Parathyroid adenoma (tissue), 2 donors: ENCODE measurements around the gene RPGR.

ENCODE experiments used
- H2AFZ ChIP-seq: fragments of 300-600 bp; sonication (generic); one replicate; pipeline ENCODE4 v1.7.0; 2017; ENCODE audit warnings: antibody characterized with exemption, mild to moderate bottlenecking
- H3K27ac ChIP-seq: fragments of 300-600 bp; sonication (generic); one replicate; pipeline ENCODE4 v1.7.0; 2017
- H3K27me3 ChIP-seq: fragments of 300-600 bp; sonication (generic); one replicate; pipeline ENCODE4 v1.7.0; 2017; ENCODE audit warnings: low read length; ENCODE audit not compliant: control insufficient read depth, insufficient read depth
- H3K36me3 ChIP-seq: fragments of 300-600 bp; sonication (generic); one replicate; pipeline ENCODE4 v1.7.0; 2017; ENCODE audit warnings: low read length; ENCODE audit not compliant: control insufficient read depth, insufficient read depth
- H3K4me1 ChIP-seq: fragments of 300-600 bp; sonication (generic); one replicate; pipeline ENCODE4 v1.7.0; 2017; ENCODE audit warnings: control low read depth
- H3K4me2 ChIP-seq: fragments of 300-600 bp; sonication (generic); one replicate; pipeline ENCODE4 v1.7.0; 2017; ENCODE audit warnings: low read length
- H3K4me3 ChIP-seq: fragments of 300-600 bp; sonication (generic); one replicate; pipeline ENCODE4 v1.7.0; 2017; ENCODE audit warnings: low read depth, low read length
- H3K79me2 ChIP-seq: fragments of 300-600 bp; sonication (generic); one replicate; pipeline ENCODE4 v1.7.0; 2017; ENCODE audit warnings: control low read depth
- H3K9ac ChIP-seq: fragments of 300-600 bp; sonication (generic); one replicate; pipeline ENCODE4 v1.7.0; 2017; ENCODE audit warnings: mild to moderate bottlenecking
- H3K9me3 ChIP-seq: fragments of 300-600 bp; sonication (generic); one replicate; pipeline ENCODE4 v1.7.0; 2017; ENCODE audit warnings: low read length; ENCODE audit not compliant: control insufficient read depth
- CTCF ChIP-seq: fragments of 300-600 bp; sonication (generic); IDR thresholded peaks from one replicate; pipeline ENCODE4 v1.7.0; 2017; ENCODE audit warnings: antibody characterized with exemption, mild to moderate bottlenecking
- donor health status: primary hyperparathyroidism.

The RPGR gene

GRCh38 chrX:38305971-38306370, 21.3 kb downstream of the RPGR start:
- TF ChIP-seq CTCF = no peak
- H3K9ac ChIP-seq = no peak overlapping the region
- no peaks in the 10 kb centered on the region for H3K36me3 ChIP-seq
- no peak overlapping the region for H3K4me2 ChIP-seq
- H3K27me3 ChIP-seq = no peaks in the 10 kb centered on the region
- no peak overlapping the region for H2AFZ ChIP-seq
- H3K4me1 ChIP-seq = no peaks in the 10 kb centered on the region
- H3K9me3 ChIP-seq = no peaks in the 10 kb centered on the region
- no peak overlapping the region for H3K27ac ChIP-seq
- H3K79me2 ChIP-seq = no peaks in the 10 kb centered on the region
- H3K4me3 ChIP-seq = no peak overlapping the region

- no peak overlapping the region for H3K27ac ChIP-seq
- no peaks in the 10 kb centered on the region for H3K79me2 ChIP-seq
- H3K36me3 ChIP-seq = no peaks in the 10 kb centered on the region
- TF ChIP-seq CTCF = peak; percentile 13
- H3K4me2 ChIP-seq = no peak overlapping the region
- no peaks in the 10 kb centered on the region for H3K27me3 ChIP-seq
- H3K4me3 ChIP-seq = no peak overlapping the region
- no peaks in the 10 kb centered on the region for H3K9me3 ChIP-seq
- H3K4me1 ChIP-seq = no peaks in the 10 kb centered on the region
- no peak overlapping the region for H2AFZ ChIP-seq
- H3K9ac ChIP-seq = no peak overlapping the region
Measured at GRCh38 chrX:38304010-38304409, 23.3 kb downstream of the RPGR start.

- Histone ChIP-seq H3K9me3 (no peaks in the 10 kb centered on the region), H2AFZ (no peak overlapping the region), H3K4me2 (no peak overlapping the region), H3K4me1 (no peaks in the 10 kb centered on the region), H3K9ac (no peak overlapping the region), H3K27me3 (no peaks in the 10 kb centered on the region), H3K4me3 (no peak overlapping the region), H3K36me3 (no peaks in the 10 kb centered on the region), H3K27ac (no peak overlapping the region), H3K79me2 (no peaks in the 10 kb centered on the region)
- TF ChIP-seq CTCF = no peak
Measured at GRCh38 chrX:38293741-38294140, 33.6 kb downstream of the RPGR start.

- Histone ChIP-seq H3K27ac (no peak overlapping the region), H3K4me2 (no peak overlapping the region), H3K9me3 (no peaks in the 10 kb centered on the region), H3K36me3 (no peaks in the 10 kb centered on the region), H3K4me1 (no peaks in the 10 kb centered on the region), H3K27me3 (no peaks in the 10 kb centered on the region), H2AFZ (no peak overlapping the region), H3K79me2 (no peaks in the 10 kb centered on the region), H3K4me3 (no peak overlapping the region), H3K9ac (no peak overlapping the region)
- no peak for TF ChIP-seq CTCF
Measured at GRCh38 chrX:38287674-38288073, 39.6 kb downstream of the RPGR start.

- H3K9me3 ChIP-seq = no peaks in the 10 kb centered on the region
- H2AFZ ChIP-seq = no peak overlapping the region
- no peak overlapping the region for H3K4me2 ChIP-seq
- H3K27me3 ChIP-seq = no peaks in the 10 kb centered on the region
- no peaks in the 10 kb centered on the region for H3K79me2 ChIP-seq
- no peaks in the 10 kb centered on the region for H3K36me3 ChIP-seq
- no peak overlapping the region for H3K27ac ChIP-seq
- TF ChIP-seq CTCF = no peak
- no peaks in the 10 kb centered on the region for H3K4me1 ChIP-seq
- H3K4me3 ChIP-seq = no peak overlapping the region
- no peak overlapping the region for H3K9ac ChIP-seq
Measured at GRCh38 chrX:38285649-38286048, 41.7 kb downstream of the RPGR start.
